NCI-H1694 treated with DMSO at 0.1 percent for 48 hours (cell line): ENCODE results near the gene USP17L24.
"Not testable (repeated sequence)": the region's sequence is repeated elsewhere in the genome, so short reads cannot be mapped to it uniquely, and the experiment has no call there.

ENCODE experiments used
- DNase-seq: peaks from one replicate; lab custom pipeline; 2025; lab: John Stamatoyannopoulos, UW

USP17L24 gene

DNA sequence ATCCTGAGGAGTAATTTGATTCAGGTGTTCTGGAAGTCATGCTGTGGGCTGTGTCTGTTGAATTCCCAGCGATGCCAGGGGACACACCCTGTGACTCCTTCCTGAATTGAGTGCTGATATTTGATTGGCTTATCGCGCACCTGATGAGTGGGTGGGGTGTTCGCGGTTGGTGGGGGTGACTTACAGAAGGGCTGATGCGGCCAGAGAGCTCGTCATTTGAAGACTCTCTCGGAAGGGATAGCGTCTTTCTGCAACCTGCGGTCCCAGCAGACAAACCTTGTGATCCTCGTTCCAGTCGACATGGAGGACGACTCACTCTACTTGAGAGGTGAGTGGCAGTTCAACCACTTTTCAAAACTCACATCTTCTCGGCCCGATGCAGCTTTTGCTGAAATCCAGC lies at the start of gene USP17L24:
Gene USP17L24, plus strand, starts transcription at position 301 of the 400 bp plus-strand sequence. Its CDS starts 0 bp downstream, at position 301.
- DNase-seq = not testable (repeated sequence)

DNA sequence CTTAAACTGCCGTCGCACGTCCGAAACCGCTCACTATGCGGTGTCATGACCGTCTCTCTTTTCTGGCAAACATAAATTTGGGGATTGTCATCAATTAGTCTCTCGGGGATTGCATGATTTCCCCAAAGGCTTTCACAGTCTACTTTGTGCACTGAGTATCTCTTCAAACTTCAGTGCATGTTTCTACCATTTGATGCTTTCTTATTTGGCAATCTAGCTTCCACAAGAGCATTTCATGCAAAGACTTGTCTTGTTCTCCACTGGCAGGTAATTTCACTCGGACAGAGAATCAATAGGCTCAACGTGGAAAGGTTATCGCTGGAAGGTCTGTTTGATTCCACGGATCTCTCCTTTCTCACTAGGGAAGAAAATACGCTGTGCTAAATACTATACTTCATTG lies 774 bp upstream of the USP17L24 start:
- not testable (repeated sequence) for DNase-seq

DNA sequence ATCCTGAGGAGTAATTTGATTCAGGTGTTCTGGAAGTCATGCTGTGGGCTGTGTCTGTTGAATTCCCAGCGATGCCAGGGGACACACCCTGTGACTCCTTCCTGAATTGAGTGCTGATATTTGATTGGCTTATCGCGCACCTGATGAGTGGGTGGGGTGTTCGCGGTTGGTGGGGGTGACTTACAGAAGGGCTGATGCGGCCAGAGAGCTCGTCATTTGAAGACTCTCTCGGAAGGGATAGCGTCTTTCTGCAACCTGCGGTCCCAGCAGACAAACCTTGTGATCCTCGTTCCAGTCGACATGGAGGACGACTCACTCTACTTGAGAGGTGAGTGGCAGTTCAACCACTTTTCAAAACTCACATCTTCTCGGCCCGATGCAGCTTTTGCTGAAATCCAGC lies 4.6 kb downstream of the USP17L24 start, which contains the start of gene USP17L25:
Gene USP17L25, plus strand, starts transcription at position 301 of the 400 bp plus-strand sequence. Its CDS starts 0 bp downstream, at position 301.
- not testable (repeated sequence) for DNase-seq

- DNase-seq = not testable (repeated sequence)
These were observed 9.4 kb downstream of the USP17L24 start, which contains the start of gene USP17L26 for GRCh38 chr4:9334358-9334757. Gene USP17L26 (plus strand): TSS chr4:9334658. CDS start chr4:9334658, 0 bp downstream.

DNA sequence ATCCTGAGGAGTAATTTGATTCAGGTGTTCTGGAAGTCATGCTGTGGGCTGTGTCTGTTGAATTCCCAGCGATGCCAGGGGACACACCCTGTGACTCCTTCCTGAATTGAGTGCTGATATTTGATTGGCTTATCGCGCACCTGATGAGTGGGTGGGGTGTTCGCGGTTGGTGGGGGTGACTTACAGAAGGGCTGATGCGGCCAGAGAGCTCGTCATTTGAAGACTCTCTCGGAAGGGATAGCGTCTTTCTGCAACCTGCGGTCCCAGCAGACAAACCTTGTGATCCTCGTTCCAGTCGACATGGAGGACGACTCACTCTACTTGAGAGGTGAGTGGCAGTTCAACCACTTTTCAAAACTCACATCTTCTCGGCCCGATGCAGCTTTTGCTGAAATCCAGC lies 14.1 kb downstream of the USP17L24 start, which contains the start of gene USP17L5:
Gene USP17L5, plus strand, starts transcription at position 301 of the 400 bp plus-strand sequence. Its CDS starts 0 bp downstream, at position 301.
- DNase-seq = not testable (repeated sequence)

- not testable (repeated sequence) for DNase-seq
These were observed 18.9 kb downstream of the USP17L24 start, which contains the start of gene USP17L27 for GRCh38 chr4:9343848-9344247. Gene USP17L27 (plus strand): TSS chr4:9344148. CDS start chr4:9344148, 0 bp downstream.

DNA sequence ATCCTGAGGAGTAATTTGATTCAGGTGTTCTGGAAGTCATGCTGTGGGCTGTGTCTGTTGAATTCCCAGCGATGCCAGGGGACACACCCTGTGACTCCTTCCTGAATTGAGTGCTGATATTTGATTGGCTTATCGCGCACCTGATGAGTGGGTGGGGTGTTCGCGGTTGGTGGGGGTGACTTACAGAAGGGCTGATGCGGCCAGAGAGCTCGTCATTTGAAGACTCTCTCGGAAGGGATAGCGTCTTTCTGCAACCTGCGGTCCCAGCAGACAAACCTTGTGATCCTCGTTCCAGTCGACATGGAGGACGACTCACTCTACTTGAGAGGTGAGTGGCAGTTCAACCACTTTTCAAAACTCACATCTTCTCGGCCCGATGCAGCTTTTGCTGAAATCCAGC lies 23.6 kb downstream of the USP17L24 start, which contains the start of gene USP17L28:
Gene USP17L28, plus strand, starts transcription at position 301 of the 400 bp plus-strand sequence. Its CDS starts 0 bp downstream, at position 301.
- not testable (repeated sequence) for DNase-seq

GRCh38 chr4:9350866-9351265 lies 25.9 kb downstream of the USP17L24 start:
- not testable (repeated sequence) for DNase-seq

DNA sequence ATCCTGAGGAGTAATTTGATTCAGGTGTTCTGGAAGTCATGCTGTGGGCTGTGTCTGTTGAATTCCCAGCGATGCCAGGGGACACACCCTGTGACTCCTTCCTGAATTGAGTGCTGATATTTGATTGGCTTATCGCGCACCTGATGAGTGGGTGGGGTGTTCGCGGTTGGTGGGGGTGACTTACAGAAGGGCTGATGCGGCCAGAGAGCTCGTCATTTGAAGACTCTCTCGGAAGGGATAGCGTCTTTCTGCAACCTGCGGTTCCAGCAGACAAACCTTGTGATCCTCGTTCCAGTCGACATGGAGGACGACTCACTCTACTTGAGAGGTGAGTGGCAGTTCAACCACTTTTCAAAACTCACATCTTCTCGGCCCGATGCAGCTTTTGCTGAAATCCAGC lies 28.4 kb downstream of the USP17L24 start, which contains the start of gene USP17L29:
Gene USP17L29, plus strand, starts transcription at position 301 of the 400 bp plus-strand sequence. Its CDS starts 0 bp downstream, at position 301.
- not testable (repeated sequence) for DNase-seq

DNA sequence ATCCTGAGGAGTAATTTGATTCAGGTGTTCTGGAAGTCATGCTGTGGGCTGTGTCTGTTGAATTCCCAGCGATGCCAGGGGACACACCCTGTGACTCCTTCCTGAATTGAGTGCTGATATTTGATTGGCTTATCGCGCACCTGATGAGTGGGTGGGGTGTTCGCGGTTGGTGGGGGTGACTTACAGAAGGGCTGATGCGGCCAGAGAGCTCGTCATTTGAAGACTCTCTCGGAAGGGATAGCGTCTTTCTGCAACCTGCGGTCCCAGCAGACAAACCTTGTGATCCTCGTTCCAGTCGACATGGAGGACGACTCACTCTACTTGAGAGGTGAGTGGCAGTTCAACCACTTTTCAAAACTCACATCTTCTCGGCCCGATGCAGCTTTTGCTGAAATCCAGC lies 37.9 kb downstream of the USP17L24 start, which contains the start of gene USP17L30:
Gene USP17L30, plus strand, starts transcription at position 301 of the 400 bp plus-strand sequence. Its CDS starts 0 bp downstream, at position 301.
- DNase-seq = not testable (repeated sequence)
